Heart right ventricle (tissue), 16 donors: ENCODE data around the gene RNF182. TPM values are rescaled to one million over a fixed set of nuclear protein-coding genes. Genes with fewer than 3 reads are reported as not detected.

Experiments
- ATAC-seq, 8 donors: fragments of 200-7000 bp; cut with Tn5 transposase; one replicate each; pipeline ENCODE4 v1.9.1; 2020; ENCODE audit warnings: mild to moderate bottlenecking in 8 of 8, moderate library complexity in 8 of 8, moderate number of reproducible peaks in 1 of 8
- DNase-seq, 2 donors: peaks; one replicate each; pipeline ENCODE4 v3.0.0-alpha.2; 2020
- H3K27ac ChIP-seq, 10 donors: fragments of 200-600 bp; sonication (generic) in 2 of 10; one replicate each; pipeline versions ENCODE4 v1.5.0 to v1.8.0; 2020 to 2022; ENCODE audit warnings: mild to moderate bottlenecking in 3 of 10
- H3K27me3 ChIP-seq, 7 donors: fragments of 200-600 bp; one replicate each; pipeline ENCODE4 v1.8.0; 2021 to 2022; ENCODE audit warnings: mild to moderate bottlenecking in 2 of 7
- H3K36me3 ChIP-seq, 9 donors: fragments of 200-600 bp; sonication (generic) in 1 of 9; one replicate each; pipeline versions ENCODE4 v1.5.0 to v1.8.0; 2020 to 2022; ENCODE audit warnings: mild to moderate bottlenecking in 2 of 9
- H3K4me1 ChIP-seq, 9 donors: fragments of 200-600 bp; sonication (generic) in 1 of 9; one replicate each; pipeline versions ENCODE4 v1.5.0 to v1.8.0; 2020 to 2022; ENCODE audit warnings: mild to moderate bottlenecking in 4 of 9
- H3K4me3 ChIP-seq, 10 donors: fragments of 200-600 bp; sonication (generic) in 2 of 10; one replicate each; pipeline versions ENCODE4 v1.5.0 to v1.8.0; 2020 to 2022; ENCODE audit warnings: mild to moderate bottlenecking in 7 of 10, moderate library complexity in 2 of 10
- H3K9me3 ChIP-seq, 11 donors: fragments of 200-600 bp in 10 of 11; sonication (generic) in 2 of 11; one replicate each; pipeline versions ENCODE4 v1.5.0 to v1.8.0; 2013 to 2022; ENCODE audit warnings: mild to moderate bottlenecking in 2 of 11, control low read depth in 1 of 11, moderate library complexity in 1 of 11
- CTCF ChIP-seq, 9 donors: fragments of 200-600 bp; sonication (generic) in 2 of 9; IDR thresholded peaks; one replicate each; pipeline versions ENCODE4 v1.5.0 to v1.8.0; 2021 to 2022; ENCODE audit warnings: antibody characterized with exemption in 9 of 9, mild to moderate bottlenecking in 5 of 9, moderate library complexity in 1 of 9
- WGBS, 2 donors: extraction: QIAGEN DNeasy Blood & Tissue Kit; methylation state at CpG; one replicate each; pipeline ENCODE4 v1.1.7; 2013; ENCODE audit warnings: inconsistent platforms in 1 of 2; 5-methylcytosine and 5-hydroxymethylcytosine counted together
- intact Hi-C, 10 donors: fragments of 100-400 bp; cut with DNase I; formaldehyde crosslinking; loops; one replicate each; pipeline versions ENCODE4 v1.11.1 to v1.14.2; 2022
- polyA plus RNA-seq, 2 donors: library from polyadenylated mRNA; stranded (reverse); fragments of 200-250 nt; gene quantifications; one replicate each; pipeline ENCODE4 v1.2.3, GENCODE V29; 2013
- total RNA-seq, 10 donors: library from RNA; stranded (reverse); fragmentation: NEBNext Ultra II Directional in 3 of 10; extraction: Animal tissue kit (Norgen Biotek cat#: 25700) in 3 of 10; gene quantifications; one replicate each; pipeline versions ENCODE4 v1.2.1 to v1.2.4, GENCODE V29; 2021 to 2023
- donor health status: Arrhythmogenic right ventricular cardiomyopathy.
- donor health status: ischemic (EF 13 %, LVEDD 7.1; RV severe dilation, severe dysfunction).
- donor health status: healthy with polysubstance abuse.
- donor health status: DM: no; HTN: yes; CAD: no.
- donor health status: DM: no; HTN: no; CAD: no.
- donor health status: ischemic (EF 25% LVEDD 6.9; RV normal size, moderate dysfunction).
- donor health status: ischemic (EF 25% LVEDD 5.7; RV mildly dilated, moderate dysfunction).
- donor health status: healthy.
- donor health status: DM: yes; HTN: yes; CAD: no.
- donor health status: Ischemic cardiomyopathy.
- donor health status: ischemic (EF 35%, LVEDD 5.7; RV mildly dilated, moderate dysfunction).
- donor health status: nonischemic (EF 11% LVEDD 7.7; RV severe dilation, severe dysfunction).
- donor health status: DM: yes; HTN: yes; CAD: no.
- donor health status: PGD.
- donor health status: ischemic (EF 29% LVEDD 5.4; RV normal size, mild dysfunction).
- donor health status: nonischemic (EF 23%, LVEDD 6.1; RV moderate dilation, normal function).

RNF182 gene
- total and polyA plus RNA-seq, 12 donors, result 0.06 to 0.07 TPM; not detected in 10

DNA sequence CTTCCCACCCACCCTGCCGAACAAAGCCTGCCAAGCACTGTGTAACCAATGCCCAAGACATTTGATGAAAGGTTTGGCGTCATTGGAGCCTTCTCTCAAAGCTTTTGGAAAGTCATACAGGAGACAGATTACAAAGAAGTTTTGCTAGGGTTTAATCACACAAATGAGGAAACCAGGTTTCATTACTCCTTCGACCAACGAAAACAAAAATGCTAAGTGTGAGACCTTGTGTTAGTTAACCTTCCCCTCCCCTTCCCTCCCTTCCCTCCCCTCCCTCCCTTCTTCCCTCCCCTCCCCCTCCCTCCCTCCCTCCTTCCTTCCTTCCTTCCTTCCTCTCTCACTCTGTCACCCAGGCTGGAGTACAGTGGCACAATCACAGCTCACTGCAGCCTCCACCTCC, 96.7 kb downstream of the RNF182 start:
- Histone ChIP-seq H3K27me3 (peaks cover 0 to 6% (median 0%) of the 10 kb centered on the region in 7 donors), H3K9me3 (no peaks in the 10 kb centered on the region), H3K36me3 (no peaks in the 10 kb centered on the region), H3K27ac (no peak overlapping the region), H3K4me3 (no peak overlapping the region), H3K4me1 (peaks cover 0 to 9% (median 0%) of the 10 kb centered on the region in 9 donors)
- intact Hi-C loops, result no loop called here
- 62 to 64% methylated on average over 4 of the region's 4 CpGs for WGBS, 2 donors
- no peak for DNase-seq
- no peak for TF ChIP-seq CTCF (IDR thresholded peaks at IDR 0.05)
- ATAC-seq, result no peak

- ATAC-seq, result no peak
- H3K9me3 ChIP-seq, result no peaks in the 10 kb centered on the region
- WGBS, 2 donors, result 87 to 88% methylated on average over 5 of the region's 5 CpGs
- intact Hi-C loops, result no loop called here
- no peak for TF ChIP-seq CTCF (IDR thresholded peaks at IDR 0.05)
- H3K4me1 ChIP-seq, result peaks cover 0 to 14% (median 0%) of the 10 kb centered on the region in 9 donors
- DNase-seq, result no peak
- no peak overlapping the region for H3K4me3 ChIP-seq
- peaks cover 0 to 9% (median 0%) of the 10 kb centered on the region in 7 donors for H3K27me3 ChIP-seq
- no peaks in the 10 kb centered on the region for H3K36me3 ChIP-seq
- H3K27ac ChIP-seq, result no peak overlapping the region
Measured at GRCh38 chr6:14022673-14023072, 97.9 kb downstream of the RNF182 start.

GRCh38 chr6:14023855-14024254, 99.1 kb downstream of the RNF182 start:
- intact Hi-C loops, result no loop called here
- Histone ChIP-seq H3K36me3 (no peaks in the 10 kb centered on the region), H3K9me3 (no peaks in the 10 kb centered on the region), H3K27ac (no peak overlapping the region), H3K4me3 (no peak overlapping the region), H3K27me3 (peaks cover 0 to 9% (median 0%) of the 10 kb centered on the region in 7 donors), H3K4me1 (peaks cover 0 to 14% (median 0%) of the 10 kb centered on the region in 9 donors)
- TF ChIP-seq CTCF (IDR thresholded peaks at IDR 0.05), result no peak
- 84 to 86% methylated on average over 3 of the region's 3 CpGs for WGBS, 2 donors
- no peak for ATAC-seq
- no peak for DNase-seq

GRCh38 chr6:14025160-14025559, 100.4 kb downstream of the RNF182 start:
- Histone ChIP-seq H3K4me3 (no peak overlapping the region), H3K27me3 (peaks cover 0 to 14% (median 0%) of the 10 kb centered on the region in 7 donors), H3K27ac (no peak overlapping the region), H3K4me1 (peaks cover 0 to 14% (median 0%) of the 10 kb centered on the region in 9 donors), H3K36me3 (no peaks in the 10 kb centered on the region), H3K9me3 (no peaks in the 10 kb centered on the region)
- DNase-seq, result no peak
- no peak for TF ChIP-seq CTCF (IDR thresholded peaks at IDR 0.05)
- intact Hi-C loops, result no loop called here
- WGBS, 2 donors, result 84 to 92% methylated on average over 8 of the region's 8 CpGs
- ATAC-seq, result no peak
